Uterus (tissue), 2 donors: ENCODE data around the gene ZMAT5.
A peak's percentile ranks its signal among the peaks of the same experiment; 100 is the strongest.

Experiments used
- POLR2A ChIP-seq, 2 donors: fragments of 450-650 bp; IDR thresholded peaks; one replicate each; pipeline ENCODE4 v1.6.1; 2016; ENCODE audit warnings: antibody characterized with exemption in 2 of 2, mild to moderate bottlenecking in 1 of 2, moderate library complexity in 1 of 2
- TF ChIP-seq, protein P1 (sequence below), 4 experiments: fragments of 200-600 bp in 2 of 4; fragments of 450-650 bp in 2 of 4; sonication (generic) in 2 of 4; IDR thresholded peaks; one replicate each; pipeline ENCODE4 v1.5.1; 2016 to 2019; ENCODE audit warnings: antibody characterized with exemption in 4 of 4, mild to moderate bottlenecking in 2 of 4, moderate library complexity in 1 of 4

DNA sequence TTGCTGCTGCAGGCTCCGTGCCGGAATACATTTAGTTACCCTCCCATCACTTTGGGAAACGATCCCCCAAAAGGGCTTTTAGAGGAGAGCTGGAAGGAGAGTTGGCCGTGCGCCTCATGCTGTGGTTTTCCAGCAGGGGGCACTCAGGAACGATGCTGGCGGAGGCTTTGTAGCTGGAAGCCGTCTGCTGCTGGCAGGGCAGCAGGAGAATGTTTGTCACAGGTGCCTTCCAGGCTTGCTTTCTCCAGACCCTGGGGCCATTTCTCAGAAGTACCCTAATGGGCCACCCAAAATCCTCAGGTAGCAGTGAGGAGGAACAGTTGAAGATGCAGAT is 77.0 kb downstream of the ZMAT5 start:
- TF ChIP-seq, protein P1, sequence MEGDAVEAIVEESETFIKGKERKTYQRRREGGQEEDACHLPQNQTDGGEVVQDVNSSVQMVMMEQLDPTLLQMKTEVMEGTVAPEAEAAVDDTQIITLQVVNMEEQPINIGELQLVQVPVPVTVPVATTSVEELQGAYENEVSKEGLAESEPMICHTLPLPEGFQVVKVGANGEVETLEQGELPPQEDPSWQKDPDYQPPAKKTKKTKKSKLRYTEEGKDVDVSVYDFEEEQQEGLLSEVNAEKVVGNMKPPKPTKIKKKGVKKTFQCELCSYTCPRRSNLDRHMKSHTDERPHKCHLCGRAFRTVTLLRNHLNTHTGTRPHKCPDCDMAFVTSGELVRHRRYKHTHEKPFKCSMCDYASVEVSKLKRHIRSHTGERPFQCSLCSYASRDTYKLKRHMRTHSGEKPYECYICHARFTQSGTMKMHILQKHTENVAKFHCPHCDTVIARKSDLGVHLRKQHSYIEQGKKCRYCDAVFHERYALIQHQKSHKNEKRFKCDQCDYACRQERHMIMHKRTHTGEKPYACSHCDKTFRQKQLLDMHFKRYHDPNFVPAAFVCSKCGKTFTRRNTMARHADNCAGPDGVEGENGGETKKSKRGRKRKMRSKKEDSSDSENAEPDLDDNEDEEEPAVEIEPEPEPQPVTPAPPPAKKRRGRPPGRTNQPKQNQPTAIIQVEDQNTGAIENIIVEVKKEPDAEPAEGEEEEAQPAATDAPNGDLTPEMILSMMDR (IDR thresholded peaks at IDR 0.05): peak; percentile 27 to 51 (median 40)
- TF ChIP-seq POLR2A (IDR thresholded peaks at IDR 0.05): no peak
